Measurements from ENCODE around the gene TRAPPC12.
"Not testable (repeated sequence)": the region's sequence is repeated elsewhere in the genome, so short reads cannot be mapped to it uniquely, and the experiment has no call there.

GRCh38 chr2:3454005-3454404, 74.5 kb downstream of the TRAPPC12 start:
- TF ChIP-seq ARNTL (CRISPR knock-in tag; IDR thresholded peaks at IDR 0.05; ENCODE audit: borderline replicate concordance, low read depth); CREB5 (CRISPR knock-in tag; IDR thresholded peaks at IDR 0.05; ENCODE audit: low read depth); POU6F1 (CRISPR knock-in tag; IDR thresholded peaks at IDR 0.05; ENCODE audit: borderline replicate concordance, low read depth); ZNF565 (CRISPR knock-in tag; conservative IDR thresholded peaks at IDR 0.05; ENCODE audit: low read depth); ZFP3 (CRISPR knock-in tag; IDR thresholded peaks at IDR 0.05); ISL1 (CRISPR knock-in tag; IDR thresholded peaks at IDR 0.05); TCF4 (CRISPR knock-in tag; IDR thresholded peaks at IDR 0.05; ENCODE audit: borderline replicate concordance); ESRRG (CRISPR knock-in tag; IDR thresholded peaks at IDR 0.05); OSR1 (CRISPR knock-in tag; IDR thresholded peaks at IDR 0.05); SNAI2 (CRISPR knock-in tag; IDR thresholded peaks at IDR 0.05); CSRNP3 (CRISPR knock-in tag; IDR thresholded peaks at IDR 0.05); ZFP30 (CRISPR knock-in tag; IDR thresholded peaks at IDR 0.05): not testable (repeated sequence)

Measured in SK-N-SH treated with all-trans-retinoic acid at 6 μM for 48 hours (cell line).